HG03460 (cell line): ENCODE data around the gene SRSF4.
"Not testable (repeated sequence)": the region's sequence is repeated elsewhere in the genome, so short reads cannot be mapped to it uniquely, and the experiment has no call there.

ENCODE experiments used
- ATAC-seq: cut with Tn5 transposase; IDR thresholded peaks from one replicate; pipeline ENCODE4 v1.9.1; 2021; ENCODE audit not compliant: unreplicated experiment

SRSF4 gene

GRCh38 chr1:29126198-29126597 is 55.5 kb downstream of the SRSF4 start:
- no peak for ATAC-seq

GRCh38 chr1:29125788-29126187 is 55.9 kb downstream of the SRSF4 start:
- no peak for ATAC-seq

- ATAC-seq = no peak
Measured at GRCh38 chr1:29125237-29125641, 56.5 kb downstream of the SRSF4 start.

GRCh38 chr1:29124366-29125236 is 57.1 kb downstream of the SRSF4 start:
- ATAC-seq = no peak

- ATAC-seq = no peak
Measured at GRCh38 chr1:29123887-29124365, 57.8 kb downstream of the SRSF4 start, which contains the start of gene TMEM200B. TSS of gene TMEM200B (minus strand) at chr1:29123903. CDS start at chr1:29121828, 2,075 bp downstream.

- no peak for ATAC-seq
Measured at GRCh38 chr1:29123053-29123886, 58.4 kb downstream of the SRSF4 start.

- no peak for ATAC-seq
Measured at GRCh38 chr1:29122682-29123052, 59.0 kb downstream of the SRSF4 start.

- ATAC-seq = no peak
Measured at GRCh38 chr1:29121936-29122681, 59.6 kb downstream of the SRSF4 start.

- no peak for ATAC-seq
Measured at GRCh38 chr1:29121516-29121935, 60.2 kb downstream of the SRSF4 start.

- no peak for ATAC-seq
Measured at GRCh38 chr1:29120947-29121485, 60.7 kb downstream of the SRSF4 start.

- ATAC-seq = no peak
Measured at GRCh38 chr1:29120367-29120766, 61.3 kb downstream of the SRSF4 start.

GRCh38 chr1:29119121-29119929 is 62.4 kb downstream of the SRSF4 start:
- no peak for ATAC-seq

- no peak for ATAC-seq
Measured at GRCh38 chr1:29117381-29117780, 64.3 kb downstream of the SRSF4 start.

GRCh38 chr1:29114654-29115053 is 67.0 kb downstream of the SRSF4 start:
- ATAC-seq = no peak

- no peak for ATAC-seq
Measured at GRCh38 chr1:29113413-29114117, 68.1 kb downstream of the SRSF4 start.

- no peak for ATAC-seq
Measured at GRCh38 chr1:29112705-29113412, 68.8 kb downstream of the SRSF4 start.

- not testable (repeated sequence) for ATAC-seq
Measured at GRCh38 chr1:29108041-29108440, 73.7 kb downstream of the SRSF4 start.

GRCh38 chr1:29105822-29106221 is 75.9 kb downstream of the SRSF4 start:
- no peak for ATAC-seq

- no peak for ATAC-seq
Measured at GRCh38 chr1:29100487-29100886, 81.2 kb downstream of the SRSF4 start.
